ENCODE data around the gene DPEP2NB.
"Not testable (repeated sequence)": the region's sequence is repeated elsewhere in the genome, so short reads cannot be mapped to it uniquely, and the experiment has no call there.

DPEP2NB gene

GRCh38 chr16:67979955-67980678 is 35.6 kb downstream of the DPEP2NB start, which contains the start of gene DPEP3:
Gene DPEP3, minus strand, starts transcription at chr16:67980499. Its CDS starts 119 bp downstream, at chr16:67980380.
- DNase-seq = no peak

- no peak for DNase-seq
Observed at GRCh38 chr16:67977469-67978227, 38.1 kb downstream of the DPEP2NB start.

GRCh38 chr16:67977005-67977404 is 38.7 kb downstream of the DPEP2NB start:
- no peak for DNase-seq

GRCh38 chr16:67976205-67976604 is 39.5 kb downstream of the DPEP2NB start:
- no peak for DNase-seq

GRCh38 chr16:67975321-67976105 is 40.2 kb downstream of the DPEP2NB start:
- DNase-seq = no peak

GRCh38 chr16:67972285-67972684 is 43.4 kb downstream of the DPEP2NB start:
- DNase-seq = not testable (repeated sequence)

- DNase-seq = no peak
Observed at GRCh38 chr16:67971111-67971510, 44.6 kb downstream of the DPEP2NB start.

GRCh38 chr16:67969254-67970039 is 46.3 kb downstream of the DPEP2NB start:
- DNase-seq = no peak

- no peak for DNase-seq
Observed at GRCh38 chr16:67968400-67969253, 47.1 kb downstream of the DPEP2NB start, which contains the start of gene SLC12A4. Gene SLC12A4, minus strand, starts transcription at chr16:67968637. Its CDS starts 84 bp downstream, at chr16:67968553.

- no peak for DNase-seq
Observed at GRCh38 chr16:67967958-67968399, 47.7 kb downstream of the DPEP2NB start.

- no peak for DNase-seq
Observed at GRCh38 chr16:67967183-67967957, 48.3 kb downstream of the DPEP2NB start.

DNA sequence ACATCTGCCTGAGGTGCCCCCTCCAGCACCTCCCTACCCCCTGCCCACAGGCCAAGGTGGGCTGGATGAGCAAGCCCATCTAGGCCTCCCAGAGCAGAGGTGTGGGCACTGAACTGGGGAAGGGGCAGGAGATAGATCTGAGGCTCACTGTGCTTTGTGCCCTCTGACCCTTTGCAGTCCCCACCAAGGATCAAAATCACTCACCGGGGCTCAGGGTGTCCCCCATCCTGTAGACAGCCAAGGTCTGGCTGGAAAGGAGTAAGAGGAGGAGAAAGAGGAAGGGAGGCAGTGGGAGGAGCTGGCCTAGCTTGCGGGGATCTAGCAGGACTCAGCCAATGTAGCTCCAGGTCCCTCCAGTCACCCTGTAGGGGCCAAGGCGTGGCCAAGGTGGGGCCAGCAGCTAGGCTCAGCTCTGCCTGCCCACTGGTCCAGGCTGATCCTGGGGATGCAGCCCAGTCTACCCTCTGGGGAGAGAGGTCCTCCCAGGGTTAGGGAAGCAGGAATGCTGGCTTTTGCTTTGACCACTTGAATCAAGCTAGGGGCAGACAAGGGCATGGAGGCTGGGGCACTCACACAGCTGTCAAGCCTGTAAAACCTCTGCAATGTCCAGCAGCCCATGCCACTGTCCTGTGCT is 49.0 kb downstream of the DPEP2NB start:
- no peak for DNase-seq

GRCh38 chr16:67965668-67966548 is 49.8 kb downstream of the DPEP2NB start:
- no peak for DNase-seq

DNA sequence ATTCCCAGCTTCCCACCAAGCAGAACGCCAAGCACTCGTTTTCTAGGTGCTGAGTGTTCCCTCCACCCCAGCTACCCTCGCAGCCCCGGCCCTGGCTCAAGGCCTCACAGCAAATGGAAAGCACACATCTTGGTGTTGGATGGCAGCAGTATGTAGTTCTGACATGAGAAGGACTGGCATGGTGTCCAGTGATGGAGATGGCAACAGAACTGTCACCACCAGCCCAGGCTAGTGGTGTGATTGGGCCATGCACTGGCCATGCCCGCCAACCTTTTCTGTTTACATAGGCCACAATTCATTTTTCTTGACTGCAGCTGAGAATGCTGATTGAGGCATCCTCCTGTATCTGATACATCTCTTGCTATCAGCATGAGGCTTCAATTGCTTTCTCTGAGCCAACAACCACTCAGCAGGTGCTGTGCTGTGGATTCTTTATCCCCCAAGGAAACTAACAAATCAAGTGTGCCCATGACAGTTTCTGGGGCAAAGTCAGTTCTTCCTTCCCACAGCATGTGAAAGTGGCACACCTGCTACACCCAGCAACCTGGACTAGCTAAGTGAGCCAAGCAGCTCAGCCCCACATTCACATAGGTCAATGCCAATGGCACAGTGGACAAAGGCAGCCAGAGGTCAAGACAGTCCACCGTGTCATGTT is 51.1 kb downstream of the DPEP2NB start:
- DNase-seq = no peak

GRCh38 chr16:67963662-67964321 is 51.9 kb downstream of the DPEP2NB start:
- no peak for DNase-seq
